Measurements from ENCODE around the gene ZNF485.
"Not testable (repeated sequence)": the region's sequence is repeated elsewhere in the genome, so short reads cannot be mapped to it uniquely, and the experiment has no call there.

ZNF485 gene

DNA sequence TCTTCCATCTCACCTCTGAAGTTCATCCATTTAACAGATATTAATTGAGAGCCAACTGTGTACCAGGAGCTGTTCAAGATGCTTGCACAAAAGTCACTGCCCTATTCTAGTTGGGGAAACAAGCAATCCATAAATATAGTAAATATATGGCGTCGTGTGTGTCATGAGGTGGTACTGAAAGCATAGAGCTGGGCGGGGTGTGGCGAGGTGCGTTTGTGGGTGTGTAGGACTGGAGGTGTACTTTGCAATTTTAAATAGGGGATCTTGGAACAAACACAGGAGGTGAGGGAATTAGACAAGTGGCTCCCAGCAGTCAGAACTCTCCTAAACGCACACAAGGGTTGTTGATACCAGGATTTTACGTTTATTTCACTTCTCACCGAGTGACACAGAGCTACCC lies 31.3 kb upstream of the ZNF485 start:
- no peak for DNase-seq (ENCODE audit: low spot score)
- TF ChIP-seq, protein P1, sequence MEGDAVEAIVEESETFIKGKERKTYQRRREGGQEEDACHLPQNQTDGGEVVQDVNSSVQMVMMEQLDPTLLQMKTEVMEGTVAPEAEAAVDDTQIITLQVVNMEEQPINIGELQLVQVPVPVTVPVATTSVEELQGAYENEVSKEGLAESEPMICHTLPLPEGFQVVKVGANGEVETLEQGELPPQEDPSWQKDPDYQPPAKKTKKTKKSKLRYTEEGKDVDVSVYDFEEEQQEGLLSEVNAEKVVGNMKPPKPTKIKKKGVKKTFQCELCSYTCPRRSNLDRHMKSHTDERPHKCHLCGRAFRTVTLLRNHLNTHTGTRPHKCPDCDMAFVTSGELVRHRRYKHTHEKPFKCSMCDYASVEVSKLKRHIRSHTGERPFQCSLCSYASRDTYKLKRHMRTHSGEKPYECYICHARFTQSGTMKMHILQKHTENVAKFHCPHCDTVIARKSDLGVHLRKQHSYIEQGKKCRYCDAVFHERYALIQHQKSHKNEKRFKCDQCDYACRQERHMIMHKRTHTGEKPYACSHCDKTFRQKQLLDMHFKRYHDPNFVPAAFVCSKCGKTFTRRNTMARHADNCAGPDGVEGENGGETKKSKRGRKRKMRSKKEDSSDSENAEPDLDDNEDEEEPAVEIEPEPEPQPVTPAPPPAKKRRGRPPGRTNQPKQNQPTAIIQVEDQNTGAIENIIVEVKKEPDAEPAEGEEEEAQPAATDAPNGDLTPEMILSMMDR (IDR thresholded peaks at IDR 0.05) = no peak
- peak overlapping the region in 1 of 2 donors; percentile 73 for H3K27ac ChIP-seq
- peak overlapping the region; percentile 72 for H3K4me3 ChIP-seq

DNA sequence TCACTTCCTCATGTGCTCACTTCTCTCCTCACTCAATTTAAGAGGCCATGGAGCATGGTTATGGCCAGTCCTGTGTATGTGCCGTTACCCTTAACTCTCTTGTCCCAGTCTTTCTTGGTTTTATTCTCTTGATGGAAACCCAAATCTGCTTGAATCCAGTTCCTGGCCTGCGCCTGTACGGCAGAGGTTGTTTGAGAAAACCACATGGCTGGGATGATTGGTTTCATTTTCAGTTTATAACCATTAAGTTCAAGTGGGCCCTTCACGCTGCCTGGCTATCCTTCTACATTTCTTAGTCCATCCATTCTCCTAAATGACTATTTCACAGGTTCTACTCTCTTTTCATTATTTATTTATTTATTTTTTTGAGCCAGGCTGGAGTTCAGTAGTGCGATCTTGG lies 30.2 kb upstream of the ZNF485 start:
- TF ChIP-seq, protein P1 (IDR thresholded peaks at IDR 0.05) = no peak
- DNase-seq (ENCODE audit: low spot score) = no peak
- Histone ChIP-seq H3K27ac (no peak overlapping the region), H3K4me3 (no peak overlapping the region)

DNA sequence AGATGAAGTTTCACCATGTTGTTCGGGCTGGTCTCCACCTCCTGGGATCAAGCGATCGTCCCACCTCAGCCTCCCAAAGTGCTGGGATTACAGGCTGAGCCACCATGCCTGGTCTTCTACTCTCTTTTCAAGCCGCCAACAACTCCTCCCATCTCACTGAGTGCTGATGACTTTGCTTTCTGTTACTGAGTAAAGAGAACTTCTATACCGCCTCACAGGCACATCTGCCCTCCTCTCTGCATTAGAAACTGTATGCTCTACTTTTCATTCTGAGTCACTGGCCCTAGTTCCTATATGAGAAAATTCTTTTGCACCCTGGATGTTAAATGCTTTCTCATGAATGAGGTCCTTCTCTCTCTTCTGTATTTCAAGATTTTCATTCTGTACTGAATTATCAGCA lies 29.7 kb upstream of the ZNF485 start:
- TF ChIP-seq, protein P1 (IDR thresholded peaks at IDR 0.05) = no peak
- Histone ChIP-seq H3K27ac (no peak overlapping the region), H3K4me3 (no peak overlapping the region)
- DNase-seq (ENCODE audit: low spot score) = no peak

DNA sequence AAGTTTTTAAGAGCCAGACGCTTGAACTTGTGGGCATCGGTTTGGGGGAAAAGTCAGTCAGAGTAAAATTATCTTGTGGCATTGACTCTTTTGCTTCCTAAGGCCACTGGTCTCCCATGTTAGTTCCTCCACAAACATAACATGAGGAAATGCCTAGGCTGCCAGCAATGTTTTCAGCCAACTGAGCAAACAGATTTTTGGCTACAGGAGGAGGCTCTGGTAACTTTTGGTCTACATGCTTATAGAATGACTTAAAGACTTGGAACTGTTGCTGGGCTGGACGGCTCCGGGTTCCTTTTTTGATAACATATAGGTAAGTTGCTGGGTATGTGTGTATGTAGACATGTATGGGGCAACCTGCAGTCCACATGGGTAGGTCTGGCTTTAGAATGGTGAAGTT lies 22.2 kb upstream of the ZNF485 start:
- TF ChIP-seq, protein P1 (IDR thresholded peaks at IDR 0.05) = no peak
- DNase-seq (ENCODE audit: low spot score) = no peak
- H3K27ac ChIP-seq = no peak overlapping the region
- no peak overlapping the region for H3K4me3 ChIP-seq

DNA sequence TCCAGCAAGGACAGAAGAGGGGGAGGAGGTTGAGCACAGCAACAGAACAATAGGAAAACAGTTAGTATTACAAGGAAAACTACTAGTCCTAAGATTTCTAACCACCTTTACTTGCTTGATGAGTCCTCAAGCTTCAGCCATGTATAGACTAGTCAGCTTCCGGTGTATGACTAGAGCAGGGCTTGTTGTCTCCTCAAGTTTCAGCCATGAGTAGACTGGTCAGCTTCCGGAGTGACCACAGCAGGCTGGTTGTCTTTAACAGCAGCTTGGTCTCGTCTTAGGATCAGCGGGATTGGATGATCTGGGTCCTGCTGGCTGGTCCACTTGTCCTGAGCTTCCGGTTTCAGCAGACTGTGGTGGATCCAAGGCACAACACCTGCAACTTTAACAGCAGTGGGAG lies 21.2 kb upstream of the ZNF485 start:
- H3K27ac ChIP-seq = no peak overlapping the region
- DNase-seq (ENCODE audit: low spot score) = no peak
- TF ChIP-seq, protein P1 (IDR thresholded peaks at IDR 0.05) = no peak
- no peak overlapping the region for H3K4me3 ChIP-seq

DNA sequence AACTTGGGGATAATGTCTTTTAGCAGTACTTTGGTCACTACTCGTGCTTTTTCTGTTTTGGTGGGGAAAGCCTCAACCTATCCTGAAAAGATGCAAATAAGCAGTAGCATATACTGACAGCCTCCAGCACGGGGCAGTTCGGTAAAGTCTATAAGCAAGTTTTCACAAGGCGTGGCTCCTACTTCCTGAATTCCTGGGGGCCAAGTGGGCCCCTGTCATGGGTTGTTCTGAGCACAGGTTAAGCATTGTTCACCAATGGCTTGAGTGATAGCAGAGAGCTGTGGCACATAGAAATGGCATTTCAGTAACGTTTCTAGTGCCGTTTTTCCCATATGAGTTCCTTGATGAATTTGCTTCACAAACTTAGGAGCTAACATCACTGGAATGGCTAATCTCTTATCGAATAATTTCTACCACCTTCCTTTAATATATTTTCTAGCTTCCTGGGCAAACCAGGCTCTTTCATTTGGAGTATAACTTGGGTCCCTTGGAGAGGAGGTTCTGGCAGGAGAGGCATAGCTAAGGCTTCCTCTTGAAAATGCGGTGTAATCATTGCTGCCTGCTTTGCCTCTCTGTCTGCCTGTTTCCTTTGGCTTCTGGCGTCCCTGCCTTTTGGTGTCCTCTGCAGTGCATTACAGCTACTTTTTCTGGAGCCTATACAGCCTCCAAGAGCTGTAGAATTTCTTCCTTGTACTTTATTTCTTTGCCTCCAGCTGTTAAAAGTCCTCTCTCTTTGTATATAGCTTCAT lies 20.1 kb upstream of the ZNF485 start:
- DNase-seq (ENCODE audit: low spot score) = no peak
- H3K4me3 ChIP-seq = no peak overlapping the region
- H3K27ac ChIP-seq = no peak overlapping the region
- TF ChIP-seq, protein P1 (IDR thresholded peaks at IDR 0.05) = no peak

DNA sequence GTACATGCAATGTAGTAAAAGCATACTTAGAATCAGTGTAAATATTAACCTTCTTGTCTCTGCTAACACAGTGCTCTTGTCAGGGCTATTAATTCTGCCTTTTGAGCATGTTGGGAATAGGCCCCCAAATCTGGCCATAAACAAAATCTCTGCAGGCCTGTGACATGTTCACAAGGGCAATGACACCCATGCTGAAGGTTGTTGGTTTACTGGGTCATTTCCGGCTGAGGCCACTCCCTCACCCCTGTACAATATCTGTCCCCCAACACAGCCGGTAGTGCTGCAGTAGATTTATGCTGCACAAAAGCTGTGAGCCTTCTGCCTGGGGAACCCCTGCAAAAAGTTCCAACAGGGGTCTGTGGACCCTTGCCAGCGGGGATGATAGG lies 19.5 kb upstream of the ZNF485 start:
- not testable (repeated sequence) for DNase-seq (ENCODE audit: low spot score); H3K4me3 ChIP-seq; H3K27ac ChIP-seq

Measured in coronary artery (tissue), 2 donors.